Measurements from ENCODE around the gene KIRREL1. TPM values are rescaled to one million over a fixed set of nuclear protein-coding genes. Genes with fewer than 3 reads are reported as not detected.
A peak's percentile ranks its signal among the peaks of the same experiment; 100 is the strongest.

KIRREL1 gene
- total RNA-seq, 3 donors from 2014 or later, result 26.1 to 55.5 (median 34.1) TPM

DNA sequence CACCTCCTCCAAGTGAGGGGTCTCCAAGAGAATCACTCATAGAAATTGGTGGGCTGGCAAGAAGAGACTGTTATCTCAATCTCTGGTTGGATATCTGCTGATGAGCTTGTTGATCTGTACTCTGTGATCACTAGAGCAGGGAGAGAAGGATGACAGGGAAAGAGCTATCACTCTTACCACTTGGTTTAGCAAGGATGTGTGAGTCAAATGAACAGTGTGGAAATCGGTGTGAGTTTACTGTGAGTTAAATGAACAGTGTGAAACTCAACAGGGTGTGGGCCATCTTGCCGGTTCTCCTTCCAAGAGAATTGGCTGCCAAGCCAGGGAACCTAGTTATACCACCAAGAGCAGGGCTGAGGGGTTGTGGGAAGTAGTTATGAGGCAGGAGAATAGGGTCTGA is 154.0 kb downstream of the KIRREL1 start:
- Histone ChIP-seq H3K27ac (peak overlapping the region in 1 of 2 donors; percentile 63), H3K27me3 (no peaks in the 10 kb centered on the region), H3K36me3 (no peaks in the 10 kb centered on the region), H3K4me1 (no peaks in the 10 kb centered on the region), H3K9me3 (no peaks in the 10 kb centered on the region), H3K4me3 (no peak overlapping the region)
- TF ChIP-seq POLR2A (IDR thresholded peaks at IDR 0.05), result no peak
- TF ChIP-seq POLR2AphosphoS5 (IDR thresholded peaks at IDR 0.05), result no peak
- TF ChIP-seq, protein P1, sequence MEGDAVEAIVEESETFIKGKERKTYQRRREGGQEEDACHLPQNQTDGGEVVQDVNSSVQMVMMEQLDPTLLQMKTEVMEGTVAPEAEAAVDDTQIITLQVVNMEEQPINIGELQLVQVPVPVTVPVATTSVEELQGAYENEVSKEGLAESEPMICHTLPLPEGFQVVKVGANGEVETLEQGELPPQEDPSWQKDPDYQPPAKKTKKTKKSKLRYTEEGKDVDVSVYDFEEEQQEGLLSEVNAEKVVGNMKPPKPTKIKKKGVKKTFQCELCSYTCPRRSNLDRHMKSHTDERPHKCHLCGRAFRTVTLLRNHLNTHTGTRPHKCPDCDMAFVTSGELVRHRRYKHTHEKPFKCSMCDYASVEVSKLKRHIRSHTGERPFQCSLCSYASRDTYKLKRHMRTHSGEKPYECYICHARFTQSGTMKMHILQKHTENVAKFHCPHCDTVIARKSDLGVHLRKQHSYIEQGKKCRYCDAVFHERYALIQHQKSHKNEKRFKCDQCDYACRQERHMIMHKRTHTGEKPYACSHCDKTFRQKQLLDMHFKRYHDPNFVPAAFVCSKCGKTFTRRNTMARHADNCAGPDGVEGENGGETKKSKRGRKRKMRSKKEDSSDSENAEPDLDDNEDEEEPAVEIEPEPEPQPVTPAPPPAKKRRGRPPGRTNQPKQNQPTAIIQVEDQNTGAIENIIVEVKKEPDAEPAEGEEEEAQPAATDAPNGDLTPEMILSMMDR (IDR thresholded peaks at IDR 0.05), result no peak
- intact Hi-C loops (cut with DNase I; ENCODE audit: low total_unique reads), result no loop called here
- no peak for DNase-seq (ENCODE audit: low spot score in 2 of 2)

DNA sequence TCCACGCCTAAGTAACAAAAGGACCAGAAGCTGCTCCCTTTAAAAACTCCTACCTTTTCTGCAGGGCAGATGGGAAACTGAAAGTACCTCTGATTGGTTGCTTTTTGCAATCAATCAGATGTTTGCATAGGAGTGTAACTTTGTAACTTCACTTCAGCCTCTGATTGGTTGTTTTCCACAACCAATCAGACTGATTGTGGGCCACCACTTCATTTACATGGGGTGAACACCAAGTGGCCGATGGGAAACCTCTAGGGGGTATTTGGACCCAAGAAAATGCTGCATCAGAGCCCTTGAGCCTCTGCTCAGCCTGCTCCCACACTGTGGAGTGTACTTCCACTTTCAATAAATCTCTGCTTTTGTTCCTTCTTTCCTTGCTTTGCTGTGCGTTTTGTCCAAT is 154.4 kb downstream of the KIRREL1 start:
- TF ChIP-seq POLR2AphosphoS5 (IDR thresholded peaks at IDR 0.05), result no peak
- TF ChIP-seq, protein P1 (IDR thresholded peaks at IDR 0.05), result no peak
- TF ChIP-seq POLR2A (IDR thresholded peaks at IDR 0.05), result no peak
- Histone ChIP-seq H3K4me1 (no peaks in the 10 kb centered on the region), H3K27ac (peak overlapping the region in 1 of 2 donors; percentile 63), H3K4me3 (no peak overlapping the region), H3K36me3 (no peaks in the 10 kb centered on the region), H3K9me3 (no peaks in the 10 kb centered on the region), H3K27me3 (no peaks in the 10 kb centered on the region)
- DNase-seq (ENCODE audit: low spot score in 2 of 2), result no peak
- intact Hi-C loops (cut with DNase I; ENCODE audit: low total_unique reads), result no loop called here

DNA sequence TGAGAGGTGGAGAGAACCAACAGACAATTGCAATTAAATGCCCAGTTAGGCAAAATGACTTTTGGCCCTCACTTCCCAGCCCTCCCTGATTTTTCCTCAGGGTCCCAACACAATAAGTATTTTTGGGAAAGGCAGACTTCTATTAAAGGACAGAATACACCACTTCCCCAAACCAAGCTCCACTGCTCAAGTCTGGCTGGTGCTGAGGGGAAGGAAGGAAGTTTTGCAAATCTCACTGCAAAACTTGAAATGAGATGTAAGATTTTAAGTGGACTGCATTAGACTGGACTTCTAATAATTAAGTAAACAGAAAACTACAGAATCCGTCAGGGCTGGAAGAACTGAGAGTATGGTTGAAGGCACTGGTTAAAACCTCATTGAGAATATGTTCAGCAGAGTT is 155.0 kb downstream of the KIRREL1 start:
- Histone ChIP-seq H3K9me3 (no peaks in the 10 kb centered on the region), H3K4me3 (no peak overlapping the region), H3K36me3 (no peaks in the 10 kb centered on the region), H3K27me3 (no peaks in the 10 kb centered on the region), H3K4me1 (no peaks in the 10 kb centered on the region), H3K27ac (peak overlapping the region in 1 of 2 donors; percentile 82)
- intact Hi-C loops (cut with DNase I; ENCODE audit: low total_unique reads), result no loop called here
- no peak for DNase-seq (ENCODE audit: low spot score in 2 of 2)
- TF ChIP-seq POLR2AphosphoS5 (IDR thresholded peaks at IDR 0.05), result no peak
- TF ChIP-seq POLR2A (IDR thresholded peaks at IDR 0.05), result no peak
- TF ChIP-seq, protein P1 (IDR thresholded peaks at IDR 0.05), result no peak

DNA sequence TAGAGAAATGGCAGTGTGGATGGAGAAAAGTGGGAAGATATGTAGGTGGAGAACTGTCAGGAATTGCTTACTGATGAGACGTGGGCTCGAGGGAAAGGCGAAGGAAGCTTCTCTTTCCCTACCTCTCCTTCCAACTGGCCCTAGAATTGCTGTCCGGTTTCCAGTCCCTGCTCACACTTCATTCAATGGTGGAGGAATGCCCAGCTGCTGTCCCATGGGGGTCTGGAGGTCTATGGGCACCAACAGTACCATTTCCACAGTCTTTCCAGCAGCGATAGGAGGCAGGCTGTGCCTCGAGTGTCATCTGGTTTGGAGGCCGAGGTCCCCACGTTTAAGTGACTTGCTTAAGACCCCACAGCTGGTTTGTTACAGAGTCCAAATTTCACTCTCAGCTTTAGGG is 155.7 kb downstream of the KIRREL1 start:
- Histone ChIP-seq H3K4me3 (peak overlapping the region; percentile 31 to 56 (median 44)), H3K36me3 (no peaks in the 10 kb centered on the region), H3K9me3 (no peaks in the 10 kb centered on the region), H3K27ac (peak overlapping the region; percentile 43 to 82), H3K27me3 (no peaks in the 10 kb centered on the region), H3K4me1 (no peaks in the 10 kb centered on the region)
- TF ChIP-seq, protein P1 (IDR thresholded peaks at IDR 0.05), result no peak
- TF ChIP-seq POLR2A (IDR thresholded peaks at IDR 0.05) (no peak), POLR2AphosphoS5 (IDR thresholded peaks at IDR 0.05) (no peak)
- intact Hi-C loops (cut with DNase I; ENCODE audit: low total_unique reads), result no loop called here
- no peak for DNase-seq (ENCODE audit: low spot score in 2 of 2)

Other genes starting within 250 kb of the KIRREL1 start
- under 1 TPM; under 0.01 to 0.66 (median 0.59) TPM for gene FCRL2, start 216.5 kb upstream of the KIRREL1 start, total RNA-seq
- gene FCRL1, start 173.5 kb upstream of the KIRREL1 start, total RNA-seq, result under 1 TPM in 1 of 3 donors, not detected in 2; 0.32 TPM
- gene CD5L, start 151.8 kb upstream of the KIRREL1 start, total RNA-seq, result not detected
- 1 to 10 TPM in 2 of 3 donors, under 1 TPM in 1; 0.96 to 2.0 (median 1.8) TPM for gene CD1D, start 187.2 kb downstream of the KIRREL1 start, total RNA-seq

Measured in breast epithelium (tissue), 4 donors.